ENCODE measurements around the gene ZAP70.

ZAP70 gene

DNA sequence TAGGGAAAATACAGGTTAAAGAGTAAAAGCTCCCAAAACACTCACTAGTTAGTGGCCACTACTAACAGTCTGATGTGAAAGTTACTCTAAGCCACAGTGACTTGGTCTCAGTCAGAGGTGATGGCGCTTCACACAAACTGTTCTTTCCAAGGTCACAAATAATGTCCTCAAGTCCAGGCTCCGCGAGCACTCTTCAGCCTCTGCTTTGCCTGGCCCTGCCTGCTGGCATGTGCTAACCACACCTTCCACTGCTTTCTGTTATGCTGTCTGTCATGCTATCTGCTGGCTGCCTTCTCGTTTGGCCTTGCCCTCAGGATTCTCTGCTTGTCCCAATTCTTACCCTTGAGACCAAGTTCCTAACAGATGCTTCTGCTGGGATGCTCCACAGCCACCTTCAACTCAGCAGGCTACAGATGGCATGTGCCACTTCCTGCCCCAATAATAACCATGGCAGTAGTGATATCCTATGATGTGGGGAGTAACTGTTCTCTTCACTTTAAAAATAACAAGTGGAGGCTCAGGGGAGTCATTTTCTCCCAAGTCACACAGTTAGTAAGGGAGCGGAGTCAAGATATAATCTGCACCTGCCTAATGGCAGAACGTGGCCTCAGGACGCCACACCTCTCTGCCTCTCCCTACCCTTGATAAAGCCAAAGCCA, 75.7 kb downstream of the ZAP70 start:
- no peak overlapping the region for H2BK5ac ChIP-seq (ENCODE audit: low read depth, low read length, poor library complexity, severe bottlenecking)
- H2AFZ ChIP-seq (ENCODE audit: low read depth, low read length) = no peak overlapping the region
- no peak overlapping the region for H3K23ac ChIP-seq (ENCODE audit: low read length in 2 of 2)
- no peak overlapping the region for H4K8ac ChIP-seq (ENCODE audit: low read length)
- no peak overlapping the region for H2BK15ac ChIP-seq (ENCODE audit: low read depth, poor library complexity, severe bottlenecking)
- H2BK120ac ChIP-seq (ENCODE audit: low read depth, low read length) = no peak overlapping the region
- H3K79me1 ChIP-seq (replicated peaks; ENCODE audit: low read length, poor library complexity, severe bottlenecking) = peaks cover 9% of the 10 kb centered on the region
- H3K9ac ChIP-seq (ENCODE audit: low read length) = no peak overlapping the region
- H3K4ac ChIP-seq (ENCODE audit: low read depth in 1 of 2, low read length in 2 of 2) = no peak overlapping the region
- no peak overlapping the region for H3K4me3 ChIP-seq (ENCODE audit: insufficient read depth in 1 of 2, low read depth in 1 of 2, low read length in 2 of 2)
- no peak for DNase-seq
- no peak overlapping the region for H3K4me2 ChIP-seq (ENCODE audit: low read length, poor library complexity, severe bottlenecking)
- H3K9me3 ChIP-seq (ENCODE audit: control insufficient read depth, low read length) = no peaks in the 10 kb centered on the region
- no peak overlapping the region for H2AK5ac ChIP-seq (ENCODE audit: low read length, severe bottlenecking)
- no peak overlapping the region for H2BK12ac ChIP-seq (ENCODE audit: low read length in 2 of 2)
- H3K14ac ChIP-seq (ENCODE audit: low read length in 2 of 2) = no peak overlapping the region
- no peak overlapping the region for H3K27ac ChIP-seq (ENCODE audit: low read length, poor library complexity, severe bottlenecking)
- no peaks in the 10 kb centered on the region for H3K27me3 ChIP-seq (ENCODE audit: control insufficient read depth in 1 of 2, insufficient read depth in 1 of 2, low read length in 2 of 2)
- H4K91ac ChIP-seq (ENCODE audit: low read length) = no peak overlapping the region
- 97% methylated on average over 7 of the region's 7 CpGs for WGBS
- H3K4me1 ChIP-seq (ENCODE audit: control insufficient read depth, insufficient read depth, low read depth, low read length) = no peaks in the 10 kb centered on the region
- peaks cover 35 to 56% of the 10 kb centered on the region in 2 experiments for H3K36me3 ChIP-seq (ENCODE audit: control insufficient read depth in 1 of 2, insufficient read depth in 2 of 2, low read depth in 1 of 2, low read length in 2 of 2)
- no peak overlapping the region for H3K18ac ChIP-seq (ENCODE audit: low read depth in 1 of 2, low read length in 2 of 2)

Small RNA genes within 50 kb of the gene (small RNA-seq; reads per million reads assigned to genes)
- gene RNU4-8P (ENCODE audit: low read depth) = 1.4 reads per million
